DND-41 (cell line): ENCODE results near the gene SLC34A3.

ENCODE experiments used
- EZH2 ChIP-seq: IDR thresholded peaks from 3 replicates; pipeline ENCODE4 v1.6.1; 2012; ENCODE audit warnings: borderline replicate concordance, low read depth, mild to moderate bottlenecking, moderate library complexity, low read length, inconsistent platforms; ENCODE audit not compliant: severe bottlenecking
- TF ChIP-seq, protein P1 (sequence below): IDR thresholded peaks from 2 replicates; pipeline ENCODE4 v1.5.1; 2012; ENCODE audit warnings: borderline replicate concordance, low read length, moderate library complexity, mild to moderate bottlenecking; ENCODE audit not compliant: poor library complexity, severe bottlenecking; ENCODE audit errors: extremely low read depth

- TF ChIP-seq, protein P1, sequence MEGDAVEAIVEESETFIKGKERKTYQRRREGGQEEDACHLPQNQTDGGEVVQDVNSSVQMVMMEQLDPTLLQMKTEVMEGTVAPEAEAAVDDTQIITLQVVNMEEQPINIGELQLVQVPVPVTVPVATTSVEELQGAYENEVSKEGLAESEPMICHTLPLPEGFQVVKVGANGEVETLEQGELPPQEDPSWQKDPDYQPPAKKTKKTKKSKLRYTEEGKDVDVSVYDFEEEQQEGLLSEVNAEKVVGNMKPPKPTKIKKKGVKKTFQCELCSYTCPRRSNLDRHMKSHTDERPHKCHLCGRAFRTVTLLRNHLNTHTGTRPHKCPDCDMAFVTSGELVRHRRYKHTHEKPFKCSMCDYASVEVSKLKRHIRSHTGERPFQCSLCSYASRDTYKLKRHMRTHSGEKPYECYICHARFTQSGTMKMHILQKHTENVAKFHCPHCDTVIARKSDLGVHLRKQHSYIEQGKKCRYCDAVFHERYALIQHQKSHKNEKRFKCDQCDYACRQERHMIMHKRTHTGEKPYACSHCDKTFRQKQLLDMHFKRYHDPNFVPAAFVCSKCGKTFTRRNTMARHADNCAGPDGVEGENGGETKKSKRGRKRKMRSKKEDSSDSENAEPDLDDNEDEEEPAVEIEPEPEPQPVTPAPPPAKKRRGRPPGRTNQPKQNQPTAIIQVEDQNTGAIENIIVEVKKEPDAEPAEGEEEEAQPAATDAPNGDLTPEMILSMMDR = no peak
- no peak for TF ChIP-seq EZH2
These were observed 9.7 kb downstream of the SLC34A3 start for GRCh38 chr9:137240318-137240840.
